Caco-2 (cell line): ENCODE results near the gene NR6A1. TPM values are rescaled to one million over a fixed set of nuclear protein-coding genes. Genes with fewer than 3 reads are reported as not detected.

Source experiments
- BruUV-seq: library from RNA; stranded (reverse); fragments of 400-500 nt; replicated peaks from 2 replicates; lab custom pipeline; 2021; lab: Mats Ljungman, UMichigan
- CTCF ChIA-PET: fragments of 300-600 bp; sonication (Branson Sonifier 250); formaldehyde crosslinking; loops from one replicate; lab custom pipeline; 2022; ENCODE audit warnings: antibody characterized with exemption; lab: Charles Lee
- POLR2A ChIA-PET: fragments of 300-600 bp; sonication (Branson Sonifier 250); formaldehyde crosslinking; loops from one replicate; lab custom pipeline; 2022; ENCODE audit warnings: antibody characterized with exemption; lab: Charles Lee
- DNase-seq, 2 experiments: peaks; one replicate each; pipeline versions ENCODE4 v3.0.0 to v3.0.0-alpha.2; 2020 to 2022
- H3K27me3 ChIP-seq: replicated peaks from 2 replicates; pipeline ENCODE4 v1.6.0; 2011; ENCODE audit warnings: low read length; ENCODE audit not compliant: control insufficient read depth, insufficient read depth
- H3K36me3 ChIP-seq: 2 replicates; pipeline ENCODE4 v1.5.1; 2011; ENCODE audit warnings: low read length; ENCODE audit not compliant: control insufficient read depth, insufficient read depth
- H3K4me1 ChIP-seq: fragments of 250-450 bp; sonication (Bioruptor Pico); 2 replicates; pipeline ENCODE4 v1.5.1; 2020; ENCODE audit warnings: mild to moderate bottlenecking
- H3K4me3 ChIP-seq: 2 replicates; pipeline ENCODE4 v1.5.1; 2011; ENCODE audit warnings: low read depth, mild to moderate bottlenecking, control low read depth, low read length
- H3K9me3 ChIP-seq: fragments of 250-450 bp; sonication (Bioruptor Pico); 2 replicates; pipeline ENCODE4 v1.5.1; 2020; ENCODE audit warnings: mild to moderate bottlenecking, moderate library complexity
- H3K27ac Mint-ChIP-seq: one replicate; pipeline ENCODE4 v1.8.0; 2022; ENCODE audit warnings: mixed read lengths; ENCODE audit not compliant: unreplicated experiment
- H3K27me3 Mint-ChIP-seq: one replicate; pipeline ENCODE4 v1.8.0; 2022; ENCODE audit warnings: mixed read lengths; ENCODE audit not compliant: insufficient read depth, unreplicated experiment
- H3K36me3 Mint-ChIP-seq: one replicate; pipeline ENCODE4 v1.8.0; 2022; ENCODE audit warnings: mild to moderate bottlenecking, mixed read lengths; ENCODE audit not compliant: insufficient read depth, unreplicated experiment
- H3K4me1 Mint-ChIP-seq: one replicate; pipeline ENCODE4 v1.8.0; 2022; ENCODE audit warnings: low read depth, mixed read lengths; ENCODE audit not compliant: unreplicated experiment
- H3K4me3 Mint-ChIP-seq: one replicate; pipeline ENCODE4 v1.8.0; 2022; ENCODE audit warnings: mild to moderate bottlenecking, moderate library complexity, mixed read lengths; ENCODE audit not compliant: unreplicated experiment
- H3K9me3 Mint-ChIP-seq: one replicate; pipeline ENCODE4 v1.8.0; 2022; ENCODE audit warnings: mixed read lengths; ENCODE audit not compliant: unreplicated experiment
- intact Hi-C: fragments of 100-400 bp; cut with micrococcal nuclease; formaldehyde crosslinking; loops from one replicate; pipeline ENCODE4 v1.10.0; 2022; ENCODE audit not compliant: unreplicated experiment
- total RNA-seq: library from RNA; stranded (reverse); gene quantifications from 2 replicates; pipeline ENCODE4 v1.2.3, GENCODE V29; 2022
- TF ChIP-seq, protein P1 (sequence below), 2 experiments: fragments of 200-600 bp in 1 of 2; IDR thresholded peaks; 1 replicate in 1 of 2; 2 replicates in 1 of 2; pipeline versions ENCODE4 v1.5.1 to v1.8.0; 2011 to 2022; ENCODE audit warnings: antibody characterized with exemption in 1 of 2, control low read depth in 1 of 2, inconsistent platforms in 1 of 2, low read depth in 1 of 2, low read length in 1 of 2, mild to moderate bottlenecking in 1 of 2, moderate library complexity in 1 of 2; ENCODE audit not compliant: insufficient read depth in 1 of 2, severe bottlenecking in 1 of 2, unreplicated experiment in 1 of 2

The NR6A1 gene
- total RNA-seq, 1 experiment from 2014 or later, result 33.6 TPM

DNA sequence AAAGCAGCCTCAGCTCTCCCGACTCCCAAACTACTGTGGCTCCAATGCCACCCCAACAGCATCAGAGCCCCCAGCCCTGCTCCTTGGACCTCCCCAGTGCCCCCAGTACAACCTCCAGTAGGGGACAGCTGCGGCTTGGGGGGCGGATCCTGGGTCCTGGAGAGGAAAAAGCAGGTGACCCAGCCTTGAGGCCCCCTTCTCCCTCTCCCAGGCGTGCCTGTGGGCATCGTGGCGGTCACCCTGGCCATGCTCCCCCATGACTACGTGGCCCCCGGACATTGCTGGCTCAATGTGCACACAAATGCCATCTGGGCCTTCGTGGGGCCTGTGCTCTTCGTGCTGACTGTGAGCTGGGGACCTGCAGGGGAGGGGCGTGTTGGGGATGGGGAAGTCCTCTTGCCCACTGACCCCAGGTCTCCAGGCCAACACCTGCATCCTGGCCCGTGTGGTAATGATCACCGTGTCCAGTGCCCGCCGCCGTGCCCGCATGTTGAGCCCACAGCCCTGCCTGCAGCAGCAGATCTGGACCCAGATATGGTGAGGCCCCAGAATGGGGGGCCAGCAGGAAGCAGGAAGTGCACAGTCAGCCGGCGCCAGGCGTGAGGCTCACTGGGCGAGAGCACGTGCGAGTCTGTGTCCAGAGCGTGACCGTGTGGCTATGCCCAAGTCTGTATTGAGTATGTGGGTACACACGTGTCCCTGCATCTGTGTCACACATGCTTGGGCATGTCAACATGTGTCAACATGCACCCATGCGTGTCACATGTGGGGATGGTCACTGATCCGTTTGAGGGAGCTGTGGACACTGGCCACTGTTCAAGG lies 301.9 kb downstream of the NR6A1 start:
- BruUV-seq, result no TSS peak
- ChIA-PET CTCF (no interaction called here), POLR2A (no interaction called here)
- no peaks in the 10 kb centered on the region for H3K27me3 ChIP-seq
- intact Hi-C loops, result no loop called here
- TF ChIP-seq, protein P1, sequence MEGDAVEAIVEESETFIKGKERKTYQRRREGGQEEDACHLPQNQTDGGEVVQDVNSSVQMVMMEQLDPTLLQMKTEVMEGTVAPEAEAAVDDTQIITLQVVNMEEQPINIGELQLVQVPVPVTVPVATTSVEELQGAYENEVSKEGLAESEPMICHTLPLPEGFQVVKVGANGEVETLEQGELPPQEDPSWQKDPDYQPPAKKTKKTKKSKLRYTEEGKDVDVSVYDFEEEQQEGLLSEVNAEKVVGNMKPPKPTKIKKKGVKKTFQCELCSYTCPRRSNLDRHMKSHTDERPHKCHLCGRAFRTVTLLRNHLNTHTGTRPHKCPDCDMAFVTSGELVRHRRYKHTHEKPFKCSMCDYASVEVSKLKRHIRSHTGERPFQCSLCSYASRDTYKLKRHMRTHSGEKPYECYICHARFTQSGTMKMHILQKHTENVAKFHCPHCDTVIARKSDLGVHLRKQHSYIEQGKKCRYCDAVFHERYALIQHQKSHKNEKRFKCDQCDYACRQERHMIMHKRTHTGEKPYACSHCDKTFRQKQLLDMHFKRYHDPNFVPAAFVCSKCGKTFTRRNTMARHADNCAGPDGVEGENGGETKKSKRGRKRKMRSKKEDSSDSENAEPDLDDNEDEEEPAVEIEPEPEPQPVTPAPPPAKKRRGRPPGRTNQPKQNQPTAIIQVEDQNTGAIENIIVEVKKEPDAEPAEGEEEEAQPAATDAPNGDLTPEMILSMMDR (IDR thresholded peaks at IDR 0.05; ENCODE audit: insufficient read depth in 1 of 2, low read depth in 1 of 2, low read length in 1 of 2, severe bottlenecking in 1 of 2, unreplicated experiment in 1 of 2), result no peak
- H3K4me1 ChIP-seq, result no peaks in the 10 kb centered on the region
- Mint-ChIP-seq H3K27ac (no peak overlapping the region), H3K27me3 (peaks cover 4% of the 10 kb centered on the region), H3K4me1 (no peaks in the 10 kb centered on the region), H3K36me3 (no peaks in the 10 kb centered on the region), H3K9me3 (no peaks in the 10 kb centered on the region), H3K4me3 (no peak overlapping the region)
- H3K4me3 ChIP-seq, result no peak overlapping the region
- no peaks in the 10 kb centered on the region for H3K9me3 ChIP-seq
- no peaks in the 10 kb centered on the region for H3K36me3 ChIP-seq
- no peak for DNase-seq

DNA sequence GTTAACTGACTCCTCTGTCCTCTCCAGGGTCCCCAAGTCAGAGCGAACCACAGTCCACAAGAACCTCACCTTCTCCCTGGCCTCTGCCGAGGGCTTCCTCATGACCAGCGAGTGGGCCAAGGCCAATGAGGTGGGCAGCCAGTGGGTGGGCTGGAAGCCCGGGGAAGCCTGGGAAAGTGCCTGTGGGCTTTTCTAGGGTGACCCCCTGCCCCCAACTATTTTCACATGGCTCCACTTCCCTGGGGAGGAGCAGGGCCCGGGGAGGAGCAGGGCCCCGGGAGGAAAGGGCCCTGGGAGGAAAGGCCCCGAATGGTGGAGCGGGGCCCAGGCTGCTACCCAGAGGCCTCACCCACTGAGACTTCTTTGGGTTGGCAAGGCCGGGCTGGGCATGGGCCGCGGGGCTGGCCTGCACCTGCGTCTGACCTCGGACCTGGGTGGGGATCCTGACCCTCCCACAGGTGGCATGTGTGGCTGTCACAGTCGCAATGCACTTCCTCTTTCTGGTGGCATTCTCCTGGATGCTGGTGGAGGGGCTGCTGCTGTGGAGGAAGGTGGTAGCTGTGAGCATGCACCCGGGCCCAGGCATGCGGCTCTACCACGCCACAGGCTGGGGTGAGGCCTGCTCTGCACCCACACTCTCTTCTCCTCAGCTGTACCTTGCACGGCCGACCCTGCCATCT lies 302.9 kb downstream of the NR6A1 start:
- H3K27ac Mint-ChIP-seq, result no peak overlapping the region
- Histone ChIP-seq H3K27me3 (no peaks in the 10 kb centered on the region), H3K36me3 (no peaks in the 10 kb centered on the region), H3K4me3 (no peak overlapping the region), H3K4me1 (no peaks in the 10 kb centered on the region), H3K9me3 (no peaks in the 10 kb centered on the region)
- H3K27me3 Mint-ChIP-seq, result peaks cover 4% of the 10 kb centered on the region
- H3K4me3 Mint-ChIP-seq, result no peak overlapping the region
- no peak for DNase-seq
- no peaks in the 10 kb centered on the region for H3K36me3 Mint-ChIP-seq
- BruUV-seq, result no TSS peak
- ChIA-PET CTCF (no interaction called here), POLR2A (no interaction called here)
- H3K4me1 Mint-ChIP-seq, result no peaks in the 10 kb centered on the region
- H3K9me3 Mint-ChIP-seq, result no peaks in the 10 kb centered on the region
- intact Hi-C loops, result no loop called here
- TF ChIP-seq, protein P1 (IDR thresholded peaks at IDR 0.05; ENCODE audit: insufficient read depth in 1 of 2, low read depth in 1 of 2, low read length in 1 of 2, severe bottlenecking in 1 of 2, unreplicated experiment in 1 of 2), result no peak

DNA sequence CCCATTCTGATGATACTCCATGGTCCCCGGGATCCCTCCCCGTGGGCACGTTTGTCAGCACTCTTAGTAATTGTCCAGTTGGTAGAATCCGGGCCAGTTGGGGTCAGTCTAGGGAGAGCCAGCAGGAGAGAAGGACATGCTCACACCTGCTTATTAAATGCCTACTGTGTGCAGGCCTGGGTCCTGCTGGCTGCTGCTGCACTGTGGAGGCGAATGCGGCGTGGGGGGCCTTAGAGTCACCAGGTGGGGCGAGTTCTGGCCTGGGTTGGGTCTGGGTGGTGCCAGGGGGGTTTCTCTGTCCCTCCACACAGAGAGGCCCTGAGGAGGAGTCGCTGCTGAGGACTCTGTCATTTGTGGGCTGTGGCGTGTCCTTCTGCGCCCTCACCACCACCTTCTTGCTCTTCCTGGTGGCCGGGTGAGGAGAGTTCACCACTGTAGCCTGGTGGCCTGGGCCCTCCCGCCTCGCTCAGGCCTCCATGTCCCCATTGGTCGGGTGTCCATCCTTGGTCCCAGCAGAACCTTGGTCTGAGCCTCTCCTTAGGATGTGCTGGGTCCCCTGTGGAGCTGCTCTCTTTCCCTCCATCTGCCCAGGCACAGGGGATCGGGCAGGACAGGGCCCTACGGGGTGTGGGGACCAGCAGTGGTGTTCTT lies 303.6 kb downstream of the NR6A1 start:
- no peak overlapping the region for H3K4me3 ChIP-seq
- H3K4me1 Mint-ChIP-seq, result no peaks in the 10 kb centered on the region
- H3K36me3 Mint-ChIP-seq, result no peaks in the 10 kb centered on the region
- CTCF ChIA-PET, result no interaction called here
- H3K36me3 ChIP-seq, result no peaks in the 10 kb centered on the region
- no peaks in the 10 kb centered on the region for H3K27me3 ChIP-seq
- no peaks in the 10 kb centered on the region for H3K4me1 ChIP-seq
- no peaks in the 10 kb centered on the region for H3K9me3 ChIP-seq
- H3K4me3 Mint-ChIP-seq, result no peak overlapping the region
- intact Hi-C loops, result no loop called here
- no TSS peak for BruUV-seq
- H3K9me3 Mint-ChIP-seq, result no peaks in the 10 kb centered on the region
- no peak overlapping the region for H3K27ac Mint-ChIP-seq
- peaks cover 7% of the 10 kb centered on the region for H3K27me3 Mint-ChIP-seq
- POLR2A ChIA-PET, result no interaction called here
- DNase-seq, result no peak
- TF ChIP-seq, protein P1 (IDR thresholded peaks at IDR 0.05; ENCODE audit: insufficient read depth in 1 of 2, low read depth in 1 of 2, low read length in 1 of 2, severe bottlenecking in 1 of 2, unreplicated experiment in 1 of 2), result no peak
